ENCODE data around the gene TBC1D2B. TPM values are rescaled to one million over a fixed set of nuclear protein-coding genes. Genes with fewer than 3 reads are reported as not detected.

The TBC1D2B gene
- total RNA-seq, 1 experiment from 2014 or later, result 18.3 TPM

DNA sequence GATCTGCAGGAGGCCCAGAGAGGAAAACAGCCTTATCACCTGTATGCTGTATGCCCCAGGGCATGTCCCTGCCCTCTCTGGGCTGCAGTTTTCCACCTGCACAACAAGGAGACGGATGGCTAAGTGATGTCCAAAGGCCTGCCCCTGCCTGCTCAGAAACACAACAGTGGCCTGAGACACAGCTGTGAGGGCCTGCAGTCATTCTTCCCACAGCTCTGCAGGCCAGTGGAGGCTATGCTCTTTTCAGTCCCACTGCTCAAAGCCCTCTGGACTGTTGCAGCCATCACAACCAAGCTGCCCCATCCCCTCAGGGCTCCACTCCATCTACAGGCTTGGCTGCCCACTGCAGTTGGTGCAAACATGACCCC lies 5.2 kb upstream of the TBC1D2B start:
- H3K27ac Mint-ChIP-seq, result no peak overlapping the region

DNA sequence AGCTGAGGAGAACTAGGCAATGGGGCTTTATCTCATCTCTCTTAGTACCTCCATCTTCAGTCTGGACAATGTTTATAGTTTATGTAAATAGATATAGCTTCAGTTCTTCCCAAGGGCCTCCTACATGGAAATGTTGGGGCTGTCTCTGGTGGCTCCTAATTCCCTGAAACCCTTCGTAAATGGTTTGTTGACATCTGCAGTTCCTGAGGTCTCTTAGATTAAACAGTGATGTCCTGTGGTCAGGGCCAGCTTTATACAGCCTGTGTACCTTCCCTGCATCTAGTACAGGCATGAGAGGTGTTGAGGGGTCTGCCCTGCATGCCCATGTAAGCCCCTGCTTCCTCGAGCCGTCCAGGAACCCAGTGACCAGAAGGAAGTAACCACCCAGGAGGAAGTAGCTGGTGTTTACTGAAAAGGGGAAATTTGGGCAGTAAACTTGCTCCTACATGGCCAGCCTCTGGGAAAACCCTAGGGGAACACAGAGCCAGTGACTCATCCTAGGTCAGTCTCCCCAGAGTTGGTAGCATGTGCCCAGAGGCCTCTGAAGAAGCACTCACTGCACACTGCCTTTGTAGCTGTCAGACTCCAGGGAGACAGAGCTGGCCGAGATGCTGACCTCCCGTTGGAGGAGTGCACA lies 4.7 kb upstream of the TBC1D2B start:
- ATAC-seq, result no peak
- Mint-ChIP-seq H3K4me3 (no peak overlapping the region), H3K27ac (no peak overlapping the region), H3K36me3 (no peaks in the 10 kb centered on the region), H3K4me1 (no peaks in the 10 kb centered on the region), H3K9me3 (no peaks in the 10 kb centered on the region), H3K27me3 (ENCODE audit: low read depth) (peaks cover 6% of the 10 kb centered on the region)
- no peak for DNase-seq (ENCODE audit: low spot score)
- POLR2A ChIA-PET, result no interaction called here
- CTCF ChIA-PET, result interaction anchor here (2.9 kb wide), 1 partner anchor 26 kb away, joined by 8 read pairs; no protein-coding TSS in a partner anchor
- TF ChIP-seq, protein P1, sequence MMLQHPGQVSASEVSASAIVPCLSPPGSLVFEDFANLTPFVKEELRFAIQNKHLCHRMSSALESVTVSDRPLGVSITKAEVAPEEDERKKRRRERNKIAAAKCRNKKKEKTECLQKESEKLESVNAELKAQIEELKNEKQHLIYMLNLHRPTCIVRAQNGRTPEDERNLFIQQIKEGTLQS (CRISPR knock-in tag; conservative IDR thresholded peaks at IDR 0.05), result no peak
- TF ChIP-seq, protein P2, sequence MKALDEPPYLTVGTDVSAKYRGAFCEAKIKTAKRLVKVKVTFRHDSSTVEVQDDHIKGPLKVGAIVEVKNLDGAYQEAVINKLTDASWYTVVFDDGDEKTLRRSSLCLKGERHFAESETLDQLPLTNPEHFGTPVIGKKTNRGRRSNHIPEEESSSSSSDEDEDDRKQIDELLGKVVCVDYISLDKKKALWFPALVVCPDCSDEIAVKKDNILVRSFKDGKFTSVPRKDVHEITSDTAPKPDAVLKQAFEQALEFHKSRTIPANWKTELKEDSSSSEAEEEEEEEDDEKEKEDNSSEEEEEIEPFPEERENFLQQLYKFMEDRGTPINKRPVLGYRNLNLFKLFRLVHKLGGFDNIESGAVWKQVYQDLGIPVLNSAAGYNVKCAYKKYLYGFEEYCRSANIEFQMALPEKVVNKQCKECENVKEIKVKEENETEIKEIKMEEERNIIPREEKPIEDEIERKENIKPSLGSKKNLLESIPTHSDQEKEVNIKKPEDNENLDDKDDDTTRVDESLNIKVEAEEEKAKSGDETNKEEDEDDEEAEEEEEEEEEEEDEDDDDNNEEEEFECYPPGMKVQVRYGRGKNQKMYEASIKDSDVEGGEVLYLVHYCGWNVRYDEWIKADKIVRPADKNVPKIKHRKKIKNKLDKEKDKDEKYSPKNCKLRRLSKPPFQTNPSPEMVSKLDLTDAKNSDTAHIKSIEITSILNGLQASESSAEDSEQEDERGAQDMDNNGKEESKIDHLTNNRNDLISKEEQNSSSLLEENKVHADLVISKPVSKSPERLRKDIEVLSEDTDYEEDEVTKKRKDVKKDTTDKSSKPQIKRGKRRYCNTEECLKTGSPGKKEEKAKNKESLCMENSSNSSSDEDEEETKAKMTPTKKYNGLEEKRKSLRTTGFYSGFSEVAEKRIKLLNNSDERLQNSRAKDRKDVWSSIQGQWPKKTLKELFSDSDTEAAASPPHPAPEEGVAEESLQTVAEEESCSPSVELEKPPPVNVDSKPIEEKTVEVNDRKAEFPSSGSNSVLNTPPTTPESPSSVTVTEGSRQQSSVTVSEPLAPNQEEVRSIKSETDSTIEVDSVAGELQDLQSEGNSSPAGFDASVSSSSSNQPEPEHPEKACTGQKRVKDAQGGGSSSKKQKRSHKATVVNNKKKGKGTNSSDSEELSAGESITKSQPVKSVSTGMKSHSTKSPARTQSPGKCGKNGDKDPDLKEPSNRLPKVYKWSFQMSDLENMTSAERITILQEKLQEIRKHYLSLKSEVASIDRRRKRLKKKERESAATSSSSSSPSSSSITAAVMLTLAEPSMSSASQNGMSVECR (CRISPR knock-in tag; IDR thresholded peaks at IDR 0.05; ENCODE audit: borderline replicate concordance), result no peak
- TF ChIP-seq ZNF138 (CRISPR knock-in tag; conservative IDR thresholded peaks at IDR 0.05) (no peak), ESRRA (CRISPR knock-in tag; IDR thresholded peaks at IDR 0.05; ENCODE audit: borderline replicate concordance) (no peak), ZNF232 (CRISPR knock-in tag; IDR thresholded peaks at IDR 0.05) (no peak), JUN (CRISPR knock-in tag; IDR thresholded peaks at IDR 0.05) (no peak), RORB (CRISPR knock-in tag; IDR thresholded peaks at IDR 0.05) (no peak), TCF7 (CRISPR knock-in tag; IDR thresholded peaks at IDR 0.05; ENCODE audit: low read depth) (no peak)
- TF ChIP-seq, protein P3, sequence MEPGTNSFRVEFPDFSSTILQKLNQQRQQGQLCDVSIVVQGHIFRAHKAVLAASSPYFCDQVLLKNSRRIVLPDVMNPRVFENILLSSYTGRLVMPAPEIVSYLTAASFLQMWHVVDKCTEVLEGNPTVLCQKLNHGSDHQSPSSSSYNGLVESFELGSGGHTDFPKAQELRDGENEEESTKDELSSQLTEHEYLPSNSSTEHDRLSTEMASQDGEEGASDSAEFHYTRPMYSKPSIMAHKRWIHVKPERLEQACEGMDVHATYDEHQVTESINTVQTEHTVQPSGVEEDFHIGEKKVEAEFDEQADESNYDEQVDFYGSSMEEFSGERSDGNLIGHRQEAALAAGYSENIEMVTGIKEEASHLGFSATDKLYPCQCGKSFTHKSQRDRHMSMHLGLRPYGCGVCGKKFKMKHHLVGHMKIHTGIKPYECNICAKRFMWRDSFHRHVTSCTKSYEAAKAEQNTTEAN (CRISPR knock-in tag; IDR thresholded peaks at IDR 0.05), result no peak
- TF ChIP-seq, protein P4, sequence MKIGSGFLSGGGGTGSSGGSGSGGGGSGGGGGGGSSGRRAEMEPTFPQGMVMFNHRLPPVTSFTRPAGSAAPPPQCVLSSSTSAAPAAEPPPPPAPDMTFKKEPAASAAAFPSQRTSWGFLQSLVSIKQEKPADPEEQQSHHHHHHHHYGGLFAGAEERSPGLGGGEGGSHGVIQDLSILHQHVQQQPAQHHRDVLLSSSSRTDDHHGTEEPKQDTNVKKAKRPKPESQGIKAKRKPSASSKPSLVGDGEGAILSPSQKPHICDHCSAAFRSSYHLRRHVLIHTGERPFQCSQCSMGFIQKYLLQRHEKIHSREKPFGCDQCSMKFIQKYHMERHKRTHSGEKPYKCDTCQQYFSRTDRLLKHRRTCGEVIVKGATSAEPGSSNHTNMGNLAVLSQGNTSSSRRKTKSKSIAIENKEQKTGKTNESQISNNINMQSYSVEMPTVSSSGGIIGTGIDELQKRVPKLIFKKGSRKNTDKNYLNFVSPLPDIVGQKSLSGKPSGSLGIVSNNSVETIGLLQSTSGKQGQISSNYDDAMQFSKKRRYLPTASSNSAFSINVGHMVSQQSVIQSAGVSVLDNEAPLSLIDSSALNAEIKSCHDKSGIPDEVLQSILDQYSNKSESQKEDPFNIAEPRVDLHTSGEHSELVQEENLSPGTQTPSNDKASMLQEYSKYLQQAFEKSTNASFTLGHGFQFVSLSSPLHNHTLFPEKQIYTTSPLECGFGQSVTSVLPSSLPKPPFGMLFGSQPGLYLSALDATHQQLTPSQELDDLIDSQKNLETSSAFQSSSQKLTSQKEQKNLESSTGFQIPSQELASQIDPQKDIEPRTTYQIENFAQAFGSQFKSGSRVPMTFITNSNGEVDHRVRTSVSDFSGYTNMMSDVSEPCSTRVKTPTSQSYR (CRISPR knock-in tag; IDR thresholded peaks at IDR 0.05), result no peak
- TF ChIP-seq, protein P5, sequence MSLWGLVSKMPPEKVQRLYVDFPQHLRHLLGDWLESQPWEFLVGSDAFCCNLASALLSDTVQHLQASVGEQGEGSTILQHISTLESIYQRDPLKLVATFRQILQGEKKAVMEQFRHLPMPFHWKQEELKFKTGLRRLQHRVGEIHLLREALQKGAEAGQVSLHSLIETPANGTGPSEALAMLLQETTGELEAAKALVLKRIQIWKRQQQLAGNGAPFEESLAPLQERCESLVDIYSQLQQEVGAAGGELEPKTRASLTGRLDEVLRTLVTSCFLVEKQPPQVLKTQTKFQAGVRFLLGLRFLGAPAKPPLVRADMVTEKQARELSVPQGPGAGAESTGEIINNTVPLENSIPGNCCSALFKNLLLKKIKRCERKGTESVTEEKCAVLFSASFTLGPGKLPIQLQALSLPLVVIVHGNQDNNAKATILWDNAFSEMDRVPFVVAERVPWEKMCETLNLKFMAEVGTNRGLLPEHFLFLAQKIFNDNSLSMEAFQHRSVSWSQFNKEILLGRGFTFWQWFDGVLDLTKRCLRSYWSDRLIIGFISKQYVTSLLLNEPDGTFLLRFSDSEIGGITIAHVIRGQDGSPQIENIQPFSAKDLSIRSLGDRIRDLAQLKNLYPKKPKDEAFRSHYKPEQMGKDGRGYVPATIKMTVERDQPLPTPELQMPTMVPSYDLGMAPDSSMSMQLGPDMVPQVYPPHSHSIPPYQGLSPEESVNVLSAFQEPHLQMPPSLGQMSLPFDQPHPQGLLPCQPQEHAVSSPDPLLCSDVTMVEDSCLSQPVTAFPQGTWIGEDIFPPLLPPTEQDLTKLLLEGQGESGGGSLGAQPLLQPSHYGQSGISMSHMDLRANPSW (CRISPR knock-in tag; conservative IDR thresholded peaks at IDR 0.05; ENCODE audit: low read depth), result no peak

More for the DNA sequence above, 5.2 kb upstream of the TBC1D2B start:
- Mint-ChIP-seq H3K4me1 (no peaks in the 10 kb centered on the region), H3K9me3 (no peaks in the 10 kb centered on the region), H3K27me3 (ENCODE audit: low read depth) (peaks cover 7% of the 10 kb centered on the region), H3K4me3 (no peak overlapping the region), H3K36me3 (no peaks in the 10 kb centered on the region)
- TF ChIP-seq NFE2L1 (CRISPR knock-in tag; IDR thresholded peaks at IDR 0.05), result no peak
- TF ChIP-seq NR2C2 (CRISPR knock-in tag; IDR thresholded peaks at IDR 0.05), result no peak
- no peak for TF ChIP-seq MYBL2 (CRISPR knock-in tag; IDR thresholded peaks at IDR 0.05)
- no peak for TF ChIP-seq IRF2 (CRISPR knock-in tag; IDR thresholded peaks at IDR 0.05; ENCODE audit: borderline replicate concordance, low read depth)
- TF ChIP-seq, protein P6, sequence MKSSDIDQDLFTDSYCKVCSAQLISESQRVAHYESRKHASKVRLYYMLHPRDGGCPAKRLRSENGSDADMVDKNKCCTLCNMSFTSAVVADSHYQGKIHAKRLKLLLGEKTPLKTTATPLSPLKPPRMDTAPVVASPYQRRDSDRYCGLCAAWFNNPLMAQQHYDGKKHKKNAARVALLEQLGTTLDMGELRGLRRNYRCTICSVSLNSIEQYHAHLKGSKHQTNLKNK (CRISPR knock-in tag; IDR thresholded peaks at IDR 0.05), result no peak
- no peak for TF ChIP-seq FOXK1 (CRISPR knock-in tag; IDR thresholded peaks at IDR 0.05)
- TF ChIP-seq ZNF219 (CRISPR knock-in tag; IDR thresholded peaks at IDR 0.05; ENCODE audit: borderline replicate concordance), result no peak
- TF ChIP-seq, protein P7, sequence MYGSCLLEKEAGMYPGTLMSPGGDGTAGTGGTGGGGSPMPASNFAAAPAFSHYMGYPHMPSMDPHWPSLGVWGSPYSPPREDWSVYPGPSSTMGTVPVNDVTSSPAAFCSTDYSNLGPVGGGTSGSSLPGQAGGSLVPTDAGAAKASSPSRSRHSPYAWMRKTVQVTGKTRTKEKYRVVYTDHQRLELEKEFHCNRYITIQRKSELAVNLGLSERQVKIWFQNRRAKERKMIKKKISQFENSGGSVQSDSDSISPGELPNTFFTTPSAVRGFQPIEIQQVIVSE (CRISPR knock-in tag; IDR thresholded peaks at IDR 0.05; ENCODE audit: borderline replicate concordance), result no peak
- ChIA-PET CTCF (interaction anchor here (0.7 to 2.9 kb wide), 2 partner anchors 26 to 183 kb away, joined by 3 to 8 read pairs; no protein-coding TSS in a partner anchor), POLR2A (no interaction called here)
- DNase-seq (ENCODE audit: low spot score) (no peak), ATAC-seq (no peak)

All from WTC11 (cell line).